Keratinocyte (primary cell): ENCODE results near the gene LRRIQ4. TPM values are rescaled to one million over a fixed set of nuclear protein-coding genes. Genes with fewer than 3 reads are reported as not detected.

Experiments
- DNase-seq: peaks from one replicate; pipeline ENCODE4 v3.0.0-alpha.2; 2011; ENCODE audit warnings: low read depth, missing footprints, low spot score
- FAIRE-seq: peaks from 2 replicates; lab custom pipeline; 2011; peaks lifted over from hg19 to GRCh38; lab: Jason Lieb, UNC
- H2AFZ ChIP-seq: 2 replicates; pipeline ENCODE4 v1.6.0; 2012; ENCODE audit warnings: low read length, control low read depth, inconsistent platforms; ENCODE audit not compliant: control insufficient read depth
- H3K27ac ChIP-seq: 2 replicates; pipeline ENCODE4 v1.5.1; 2011; ENCODE audit warnings: low read length; ENCODE audit not compliant: control insufficient read depth, insufficient read depth
- H3K27me3 ChIP-seq: 3 replicates; pipeline ENCODE4 v1.6.0; 2011; ENCODE audit warnings: low read length; ENCODE audit not compliant: control insufficient read depth, insufficient read depth; ENCODE audit errors: extremely low read depth
- H3K36me3 ChIP-seq, 2 experiments: 2 replicates in 1 of 2; 3 replicates in 1 of 2; pipeline ENCODE4 v1.5.1; 2011; ENCODE audit warnings: low read length in 2 of 2, mild to moderate bottlenecking in 1 of 2; ENCODE audit not compliant: control insufficient read depth in 2 of 2, insufficient read depth in 2 of 2; ENCODE audit errors: extremely low read depth in 1 of 2
- H3K4me1 ChIP-seq: 3 replicates; pipeline ENCODE4 v1.5.1; 2011; ENCODE audit warnings: low read length; ENCODE audit not compliant: control insufficient read depth, insufficient read depth; ENCODE audit errors: extremely low read depth
- H3K4me2 ChIP-seq: 3 replicates; pipeline ENCODE4 v1.6.0; 2011; ENCODE audit warnings: low read depth, low read length; ENCODE audit not compliant: control insufficient read depth, insufficient read depth; ENCODE audit errors: extremely low read depth
- H3K4me3 ChIP-seq, 3 experiments: fragments of 200-600 bp in 1 of 3; sonication (generic) in 1 of 3; 2 replicates in 2 of 3; 3 replicates in 1 of 3; pipeline ENCODE4 v1.5.1; 2011 to 2016; ENCODE audit warnings: low read length in 3 of 3, mild to moderate bottlenecking in 3 of 3, control low read depth in 2 of 3, inconsistent platforms in 1 of 3, low read depth in 1 of 3, mixed read lengths in 1 of 3, mixed run types in 1 of 3, moderate library complexity in 1 of 3; ENCODE audit not compliant: control insufficient read depth in 2 of 3, insufficient read depth in 2 of 3; ENCODE audit errors: extremely low read depth in 1 of 3
- H3K79me2 ChIP-seq: 2 replicates; pipeline ENCODE4 v1.6.0; 2012; ENCODE audit warnings: low read length; ENCODE audit not compliant: control insufficient read depth, insufficient read depth
- H3K9ac ChIP-seq: 3 replicates; pipeline ENCODE4 v1.6.0; 2011; ENCODE audit warnings: low read length; ENCODE audit not compliant: control insufficient read depth, insufficient read depth; ENCODE audit errors: extremely low read depth
- H3K9me1 ChIP-seq: 3 replicates; pipeline ENCODE4 v1.6.0; 2011; ENCODE audit warnings: low read length; ENCODE audit not compliant: control insufficient read depth, insufficient read depth; ENCODE audit errors: extremely low read depth
- H3K9me3 ChIP-seq: 2 replicates; pipeline ENCODE4 v1.5.1; 2012; ENCODE audit warnings: low read depth, low read length; ENCODE audit not compliant: control insufficient read depth
- H4K20me1 ChIP-seq: 3 replicates; pipeline ENCODE4 v1.6.0; 2011; ENCODE audit warnings: low read length; ENCODE audit not compliant: control insufficient read depth, insufficient read depth; ENCODE audit errors: extremely low read depth
- CTCF ChIP-seq, 3 experiments: IDR thresholded peaks in 1 of 3; conservative IDR thresholded peaks in 1 of 3; optimal IDR thresholded peaks in 1 of 3; 2 replicates in 2 of 3; 3 replicates in 1 of 3; pipeline versions ENCODE3 to v1.5.1; 2011; ENCODE audit warnings: low read length in 3 of 3, mild to moderate bottlenecking in 3 of 3, moderate library complexity in 2 of 3, control low read depth in 1 of 3, inconsistent platforms in 1 of 3; ENCODE audit not compliant: insufficient read depth in 2 of 3; ENCODE audit errors: extremely low read depth in 1 of 3
- EZH2 ChIP-seq: IDR thresholded peaks from one replicate; pipeline ENCODE4 v1.6.1; 2012; ENCODE audit warnings: inconsistent platforms, mild to moderate bottlenecking, low read length, moderate library complexity
- dilution Hi-C: fragments of 300-500 bp; cut with MboI; formaldehyde crosslinking; loops from one replicate; pipeline ENCODE4 v1.7.0; 2020; ENCODE audit warnings: low sequenced_read_pairs; ENCODE audit not compliant: extremely low pct_ligation_motif_present
- polyA plus RNA-seq, 5 experiments: library from polyadenylated mRNA; depleted of rRNA in 3 of 5; stranded (reverse) in 3 of 5; stranded (forward) in 1 of 5; unstranded in 1 of 5; fragments of >200 nt; gene quantifications; 1 replicate in 1 of 5; 2 replicates in 3 of 5; 3 replicates in 1 of 5; pipeline versions ENCODE4 v1.2.1 to v1.2.3, GENCODE V29; 2011 to 2012; ENCODE audit warnings: missing spikeins in 2 of 5, low read depth in 1 of 5, low replicate concordance in 1 of 5

The LRRIQ4 gene
- polyA plus RNA-seq, 1 donor (not counting 4 experiments of a cell fraction or from before 2014, with no cell fraction given): not detected

- no peak overlapping the region for H3K27ac ChIP-seq
- H3K4me3 ChIP-seq: no peak overlapping the region
- no peak overlapping the region for H2AFZ ChIP-seq
- dilution Hi-C loops: no loop called here
- H3K36me3 ChIP-seq: peaks cover 11 to 29% of the 10 kb centered on the region in 2 experiments
- FAIRE-seq: no peak
- H3K27me3 ChIP-seq: no peaks in the 10 kb centered on the region
- TF ChIP-seq EZH2: no peak
- no peak for TF ChIP-seq CTCF (optimal IDR thresholded peaks at IDR 0.05 in 1 of 3, IDR thresholded peaks at IDR 0.05 in 1 of 3, conservative IDR thresholded peaks at IDR 0.05 in 1 of 3; ENCODE audit: extremely low read depth in 1 of 3, insufficient read depth in 2 of 3, low read length in 3 of 3)
- no peak overlapping the region for H3K9ac ChIP-seq
- H4K20me1 ChIP-seq: no peaks in the 10 kb centered on the region
- no peaks in the 10 kb centered on the region for H3K9me3 ChIP-seq
- peaks cover 47% of the 10 kb centered on the region for H3K79me2 ChIP-seq
- H3K9me1 ChIP-seq: no peaks in the 10 kb centered on the region
- no peak overlapping the region for H3K4me2 ChIP-seq
- DNase-seq: no peak
- peaks cover 18% of the 10 kb centered on the region for H3K4me1 ChIP-seq
Observed at GRCh38 chr3:169777822-169778221, 34.8 kb upstream of the LRRIQ4 start.

- dilution Hi-C loops: no loop called here
- Histone ChIP-seq H3K4me3 (no peak overlapping the region), H3K79me2 (peaks cover 22% of the 10 kb centered on the region), H4K20me1 (no peaks in the 10 kb centered on the region), H3K9me3 (no peaks in the 10 kb centered on the region), H3K27ac (no peak overlapping the region), H3K27me3 (no peaks in the 10 kb centered on the region), H3K36me3 (peaks cover 10 to 20% of the 10 kb centered on the region in 2 experiments), H3K4me1 (peaks cover under 1% of the 10 kb centered on the region), H3K9me1 (no peaks in the 10 kb centered on the region), H3K9ac (no peak overlapping the region), H3K4me2 (no peak overlapping the region), H2AFZ (no peak overlapping the region)
- FAIRE-seq (no peak), DNase-seq (no peak)
- TF ChIP-seq CTCF (optimal IDR thresholded peaks at IDR 0.05 in 1 of 3, IDR thresholded peaks at IDR 0.05 in 1 of 3, conservative IDR thresholded peaks at IDR 0.05 in 1 of 3; ENCODE audit: extremely low read depth in 1 of 3, insufficient read depth in 2 of 3, low read length in 3 of 3) (no peak), EZH2 (no peak)
Observed at GRCh38 chr3:169780742-169781141, 31.9 kb upstream of the LRRIQ4 start.
